ENCODE data around the gene PCMTD2.
"Not testable (repeated sequence)": the region's sequence is repeated elsewhere in the genome, so short reads cannot be mapped to it uniquely, and the experiment has no call there.

PCMTD2 gene

GRCh38 chr20:64285579-64286446 lies 30.3 kb downstream of the PCMTD2 start:
- not testable (repeated sequence) for FAIRE-seq; DNase-seq (ENCODE audit: insufficient read length, low spot score)

GRCh38 chr20:64286447-64287263 lies 31.1 kb downstream of the PCMTD2 start:
- peak; percentile 73 for FAIRE-seq

GRCh38 chr20:64287264-64287590 lies 31.7 kb downstream of the PCMTD2 start:
- DNase-seq (ENCODE audit: insufficient read length, low spot score); FAIRE-seq: not testable (repeated sequence)

More at GRCh38 chr20:64286447-64287263, 31.1 kb downstream of the PCMTD2 start:
- DNase-seq (ENCODE audit: insufficient read length, low spot score), result not testable (repeated sequence)

GRCh38 chr20:64292167-64292566 lies 36.6 kb downstream of the PCMTD2 start:
- not testable (repeated sequence) for DNase-seq (ENCODE audit: insufficient read length, low spot score); FAIRE-seq

DNA sequence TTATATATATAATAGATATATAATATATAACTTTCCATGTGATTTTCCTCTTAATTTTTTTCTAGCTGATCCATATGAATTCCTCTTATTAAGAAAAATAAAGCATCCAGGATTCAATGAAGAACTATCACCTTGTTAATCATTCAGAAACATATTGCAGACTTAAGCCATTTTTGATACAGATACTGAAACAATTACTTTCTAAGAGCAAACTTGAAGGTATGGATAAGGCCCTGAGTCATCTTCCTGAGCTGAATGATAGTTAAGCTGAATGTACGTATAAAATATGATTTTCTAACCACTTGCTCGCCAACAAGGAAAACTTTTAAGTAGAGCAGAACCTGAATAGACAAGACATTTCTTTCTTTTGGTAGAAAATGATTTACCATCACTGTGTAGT lies 47.5 kb downstream of the PCMTD2 start:
- FAIRE-seq; DNase-seq (ENCODE audit: insufficient read length, low spot score): not testable (repeated sequence)

DNA sequence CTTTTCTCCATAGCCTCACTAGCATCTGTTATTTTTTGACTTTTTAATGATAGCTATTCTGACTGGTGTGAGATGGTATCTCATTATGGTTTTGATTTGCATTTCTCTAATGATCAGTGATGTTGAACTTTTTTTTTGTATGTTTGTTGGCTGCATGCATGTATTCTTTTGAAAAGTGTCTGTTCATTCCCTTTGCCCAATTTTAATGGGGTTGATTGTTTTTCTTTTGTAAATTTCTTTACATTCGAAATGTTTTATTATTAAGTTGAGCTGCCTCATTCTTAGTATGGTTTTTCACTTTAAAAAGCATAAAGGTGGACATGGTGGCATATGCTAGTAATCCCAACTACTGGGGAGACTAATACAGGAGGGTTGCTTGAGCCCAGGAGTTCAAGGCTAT lies 58.2 kb downstream of the PCMTD2 start:
- FAIRE-seq; DNase-seq (ENCODE audit: insufficient read length, low spot score): not testable (repeated sequence)

DNA sequence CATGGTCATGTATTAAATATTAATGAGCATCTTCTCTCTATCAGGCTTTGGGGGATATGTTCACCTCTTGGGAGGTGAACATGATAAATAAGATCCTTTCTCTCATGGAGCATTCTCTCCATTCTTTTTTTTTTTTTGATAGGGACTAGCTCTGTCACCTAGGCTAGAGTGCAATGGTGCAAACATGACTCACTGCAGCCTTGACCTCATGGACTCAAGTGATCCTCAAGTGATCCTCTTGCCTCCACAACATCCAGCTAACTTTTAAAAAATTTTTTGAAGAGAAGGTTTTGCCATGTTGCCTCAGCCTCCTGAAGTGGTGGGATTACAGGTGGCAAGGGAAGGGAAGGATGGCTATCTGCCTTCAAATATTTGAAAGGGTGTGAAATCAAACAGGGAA lies 59.8 kb downstream of the PCMTD2 start:
- FAIRE-seq; DNase-seq (ENCODE audit: insufficient read length, low spot score): not testable (repeated sequence)

DNA sequence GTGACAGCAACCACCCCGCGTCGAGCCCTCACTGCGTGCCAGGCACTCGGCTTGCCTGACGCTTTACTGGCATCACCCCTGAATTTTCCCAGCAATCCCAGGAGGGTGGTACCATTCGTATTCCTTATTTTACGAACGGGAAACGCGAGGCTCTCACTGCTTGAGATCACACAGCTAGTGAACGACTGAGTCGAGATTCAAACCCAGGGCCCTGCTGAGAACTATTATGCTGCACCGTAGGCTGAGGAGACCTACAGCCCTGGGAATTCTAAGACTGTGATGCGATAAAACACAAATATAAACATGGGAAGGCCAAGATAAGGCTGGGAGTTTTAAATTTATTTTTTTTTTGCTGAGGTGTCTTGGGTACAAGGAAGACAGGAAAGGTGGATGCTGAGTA lies 60.3 kb downstream of the PCMTD2 start:
- DNase-seq (ENCODE audit: insufficient read length, low spot score); FAIRE-seq: not testable (repeated sequence)

DNA sequence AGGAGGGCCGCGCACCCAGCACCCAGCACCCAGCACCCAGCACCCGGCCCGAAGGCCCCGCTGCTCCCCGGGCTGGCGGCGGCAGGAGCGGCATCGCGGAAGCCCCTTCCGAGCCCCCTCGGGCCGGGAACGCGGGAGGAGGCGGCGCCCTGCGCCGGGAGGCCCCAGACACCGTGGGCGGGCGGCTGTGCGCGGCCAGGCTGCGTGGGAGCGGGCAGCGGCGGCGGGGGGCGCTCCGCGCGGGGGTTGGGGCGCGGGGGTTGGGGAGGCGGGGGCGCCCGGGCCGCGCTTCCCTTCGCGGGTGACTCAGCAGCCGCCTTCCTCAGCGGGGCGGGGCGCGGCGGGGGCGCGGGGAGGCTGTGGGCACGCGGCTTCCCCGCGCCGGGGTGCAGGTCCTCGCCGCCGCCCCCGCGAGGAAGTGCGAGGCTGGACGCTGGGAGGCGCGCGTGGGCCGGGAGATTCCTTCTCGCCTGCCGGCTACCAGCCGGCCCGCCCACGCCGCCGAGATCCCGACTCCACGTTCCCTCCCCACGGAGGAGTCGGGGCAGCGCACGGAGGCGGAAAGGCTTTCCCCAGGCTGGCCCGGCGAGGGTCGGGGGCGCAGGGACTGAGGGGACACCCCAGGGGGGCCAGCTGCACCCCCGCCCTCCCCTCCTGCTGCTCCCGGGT lies 61.0 kb downstream of the PCMTD2 start:
- DNase-seq (ENCODE audit: insufficient read length, low spot score); FAIRE-seq: not testable (repeated sequence)

DNA sequence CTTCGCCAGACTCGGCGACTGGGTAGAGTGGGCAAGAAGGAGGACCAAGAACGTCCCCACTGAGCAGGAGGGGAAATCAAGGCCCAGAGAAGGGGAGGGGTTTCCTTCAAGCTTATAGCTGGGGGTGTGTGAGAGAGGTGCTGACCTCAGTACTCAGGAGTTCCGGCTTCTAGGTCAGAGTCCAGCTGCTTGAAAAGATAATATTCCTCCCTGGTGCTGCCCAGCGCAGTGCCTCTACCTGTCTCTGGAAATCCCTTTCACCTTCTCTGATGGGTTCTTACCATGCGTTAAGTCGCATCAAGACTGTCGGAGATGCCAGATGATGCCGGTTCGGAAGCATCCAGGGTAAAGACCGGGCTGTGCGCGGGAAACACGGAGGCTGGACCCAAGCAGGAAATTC lies 61.8 kb downstream of the PCMTD2 start:
- DNase-seq (ENCODE audit: insufficient read length, low spot score); FAIRE-seq: not testable (repeated sequence)

- DNase-seq (ENCODE audit: insufficient read length, low spot score); FAIRE-seq: not testable (repeated sequence)
Observed at GRCh38 chr20:64318056-64318455, 62.5 kb downstream of the PCMTD2 start.

DNA sequence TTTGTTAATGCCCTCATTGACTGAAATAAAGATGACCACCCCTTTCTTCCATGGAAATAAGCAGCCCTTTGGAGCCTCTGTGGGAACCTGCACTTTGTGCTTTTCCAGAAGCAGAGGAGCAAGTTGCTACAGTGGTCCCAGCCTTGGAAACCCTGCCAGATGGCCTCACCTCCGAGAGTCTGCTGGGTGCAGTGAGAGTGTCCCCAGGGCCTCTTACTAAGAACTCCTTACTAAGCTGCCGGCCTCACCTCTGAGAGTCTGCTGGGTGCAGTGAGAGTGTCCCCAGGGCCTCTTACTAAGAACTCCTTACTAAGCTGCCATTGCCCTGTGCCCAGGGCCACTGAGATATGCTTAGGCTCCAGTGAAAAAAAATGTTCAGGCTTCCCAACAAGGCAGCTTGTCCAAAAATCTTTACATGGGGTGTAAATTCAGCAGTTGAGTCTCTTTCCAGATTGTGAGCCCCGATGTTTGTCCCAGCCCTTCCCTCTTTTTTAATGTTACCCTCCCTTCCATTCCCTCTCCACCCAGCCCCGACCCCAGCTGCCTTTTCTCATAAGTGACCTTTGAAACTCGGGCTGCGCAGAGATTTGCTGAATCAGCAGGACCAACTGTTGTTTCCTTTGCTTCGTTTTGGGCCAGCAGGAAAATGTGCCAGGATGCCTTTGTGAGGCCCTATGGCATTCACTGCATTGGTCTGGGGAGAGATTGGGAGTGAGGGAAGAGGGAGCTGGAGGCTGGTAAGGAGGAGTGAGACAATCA lies 66.7 kb downstream of the PCMTD2 start:
- DNase-seq (ENCODE audit: insufficient read length, low spot score); FAIRE-seq: not testable (repeated sequence)
